Esophagus mucosa (tissue), 1 donor: Measurements from ENCODE around the gene GNA12. TPM values are rescaled to one million over a fixed set of nuclear protein-coding genes. Genes with fewer than 3 reads are reported as not detected.
"Not testable (repeated sequence)": the region's sequence is repeated elsewhere in the genome, so short reads cannot be mapped to it uniquely, and the experiment has no call there.

Source experiments
- ATAC-seq: fragments of 200-7000 bp; cut with Tn5 transposase; one replicate; pipeline ENCODE4 v1.9.1; 2020
- total RNA-seq: library from RNA; stranded (reverse); gene quantifications from one replicate; pipeline ENCODE4 v1.2.4, GENCODE V29; 2023
- donor health status: DM: yes; HTN: yes; CAD: no.

GNA12 gene
- total RNA-seq, 1 donor from 2014 or later = 7.5 TPM

DNA sequence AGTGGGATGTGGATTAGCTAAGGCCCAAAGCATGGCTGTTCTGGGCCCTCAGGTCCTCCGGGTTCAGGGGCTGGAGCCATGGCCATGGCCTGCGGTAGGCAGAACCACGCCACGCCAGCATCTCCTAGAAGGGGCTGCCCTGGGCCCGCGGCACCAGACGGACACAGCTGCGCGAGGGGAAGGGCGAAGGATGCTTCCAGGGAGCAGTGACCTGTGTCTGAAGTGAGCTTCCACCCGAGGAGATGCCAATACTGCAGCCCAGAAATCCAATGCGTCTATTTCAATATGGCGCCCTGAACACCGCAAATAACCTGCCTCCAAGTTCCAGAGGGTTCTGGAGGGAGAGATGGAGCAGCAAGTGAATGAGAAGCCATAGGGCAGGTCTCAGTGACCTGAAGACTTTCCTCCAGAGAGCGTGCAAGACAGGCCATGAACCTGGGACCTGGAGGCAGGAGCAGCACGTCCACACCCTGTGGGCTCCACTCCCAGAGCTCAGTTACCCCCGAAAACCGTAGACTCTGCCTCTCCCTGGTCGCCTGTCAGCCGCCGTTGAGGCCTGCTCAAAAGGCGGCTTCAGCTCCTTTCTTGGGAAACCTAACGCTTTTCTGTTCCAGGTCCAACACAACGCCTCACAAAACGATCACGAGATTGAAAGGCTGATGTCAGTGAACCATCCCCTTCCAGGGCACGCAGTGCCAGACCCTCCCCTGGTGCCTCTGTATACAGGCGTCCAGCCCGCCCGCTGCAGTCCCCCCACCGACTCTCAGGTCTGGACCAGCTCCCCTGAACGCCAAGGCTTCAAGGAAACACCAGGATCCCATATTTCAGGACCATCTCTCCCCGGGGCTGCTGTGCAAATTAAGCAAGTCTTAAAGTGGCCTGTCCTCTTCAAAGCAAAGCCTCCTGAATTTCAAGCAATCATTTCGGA lies 118.7 kb downstream of the GNA12 start:
- no peak for ATAC-seq

DNA sequence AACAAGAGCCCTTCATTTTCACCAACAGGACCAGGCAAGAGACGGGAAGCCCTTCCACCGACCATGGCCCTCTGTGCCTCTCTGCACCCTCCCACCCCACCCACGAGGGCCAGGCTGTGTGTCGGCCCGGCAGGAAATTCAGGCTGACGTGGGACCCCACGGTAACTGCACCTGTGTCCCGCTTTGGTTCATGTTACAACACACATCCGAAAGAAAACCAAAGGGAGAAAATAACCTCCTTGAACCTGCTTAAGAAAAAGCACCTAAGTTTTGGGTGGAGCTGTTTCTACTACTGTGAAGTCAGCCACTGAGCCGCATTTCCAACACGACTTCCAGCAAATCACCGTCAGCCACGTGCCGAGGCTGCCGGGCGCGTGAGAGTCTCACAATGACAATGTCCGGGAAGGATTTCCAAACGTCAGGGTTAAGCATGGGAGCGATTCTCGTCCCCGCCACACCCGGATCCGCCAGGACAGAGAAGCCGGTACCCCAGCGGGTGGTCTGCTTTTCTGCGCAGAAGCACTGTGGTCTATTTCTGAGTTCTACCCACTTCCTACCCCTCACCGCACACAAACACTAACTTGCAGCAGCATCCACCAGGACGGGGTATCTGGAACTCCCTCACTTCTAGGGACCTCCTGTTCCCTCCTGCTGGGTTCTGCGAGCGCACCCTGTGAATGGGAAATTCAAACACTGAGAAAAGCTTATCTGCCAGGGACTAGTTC lies 119.5 kb downstream of the GNA12 start:
- ATAC-seq = no peak

DNA sequence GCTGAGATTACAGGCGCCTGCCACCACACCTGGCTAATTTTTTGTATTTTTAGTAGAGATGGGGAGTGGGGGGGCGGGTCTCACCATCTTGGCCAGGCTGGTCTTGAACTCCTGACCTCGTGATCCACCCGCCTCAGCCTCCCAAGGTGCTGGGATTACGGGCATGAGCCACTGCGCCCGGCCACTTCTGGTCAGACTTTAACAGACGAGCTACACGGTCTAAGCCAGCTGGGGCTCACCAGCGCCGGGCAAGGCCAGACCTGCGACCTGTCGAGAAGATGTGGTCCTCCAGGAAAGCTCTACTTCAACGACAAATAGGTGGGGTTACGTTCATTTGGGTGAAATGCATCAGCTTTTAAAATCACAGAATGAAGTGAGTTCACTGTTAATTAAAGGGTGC lies 120.1 kb downstream of the GNA12 start:
- ATAC-seq = not testable (repeated sequence)

DNA sequence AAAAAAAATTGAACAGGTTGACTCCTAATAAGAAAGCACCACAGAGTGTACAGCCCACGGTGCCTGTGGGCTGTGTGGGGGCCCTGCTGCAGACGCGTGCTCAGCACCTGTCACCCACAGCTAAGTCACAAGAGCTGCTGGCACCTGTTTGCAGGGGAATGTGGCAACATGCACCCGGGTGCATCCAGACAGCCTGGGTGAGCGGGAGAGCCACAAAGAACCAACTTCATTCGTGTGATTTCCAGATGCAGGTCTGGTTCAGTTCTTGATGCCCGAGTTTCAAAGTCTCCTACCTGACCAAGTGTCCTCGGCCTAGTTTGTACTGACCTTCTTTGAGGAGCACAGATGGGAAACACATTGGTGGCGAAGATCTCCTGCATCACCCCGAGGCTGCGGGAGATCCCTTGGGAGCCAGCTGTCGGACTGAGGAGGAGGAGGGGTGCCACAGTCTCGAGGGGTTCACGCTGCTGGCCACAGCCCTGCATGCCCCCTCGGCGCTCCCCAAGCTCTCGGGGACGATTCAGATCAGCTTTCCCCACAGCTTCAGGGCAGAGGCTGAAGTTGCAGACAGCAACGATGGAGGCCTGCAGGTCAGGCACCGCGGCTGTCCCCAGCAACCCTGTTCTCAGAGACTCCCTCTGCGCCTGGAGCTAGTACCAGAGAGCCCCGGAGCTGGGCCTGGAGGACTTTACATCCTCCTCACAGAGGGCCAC lies 120.8 kb downstream of the GNA12 start:
- ATAC-seq = no peak

DNA sequence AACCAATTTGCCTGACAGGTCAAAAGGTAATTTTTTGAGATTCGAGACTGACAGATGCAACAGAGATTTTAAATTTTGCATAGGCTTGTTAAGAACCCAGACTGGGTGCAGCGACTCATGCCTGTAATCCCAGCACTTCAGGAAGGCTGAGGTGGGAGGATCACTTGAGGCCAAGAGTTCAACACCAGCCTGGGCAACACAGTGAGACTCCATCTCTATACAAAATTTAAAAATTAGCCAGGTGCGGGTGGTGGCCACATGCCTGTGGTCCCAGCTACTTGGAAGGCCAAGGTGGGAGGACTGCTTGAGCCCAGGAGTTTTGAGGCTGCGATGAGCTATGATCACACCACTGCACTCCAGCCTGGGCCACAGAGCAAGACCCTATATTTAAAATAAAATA lies 121.5 kb downstream of the GNA12 start:
- no peak for ATAC-seq

DNA sequence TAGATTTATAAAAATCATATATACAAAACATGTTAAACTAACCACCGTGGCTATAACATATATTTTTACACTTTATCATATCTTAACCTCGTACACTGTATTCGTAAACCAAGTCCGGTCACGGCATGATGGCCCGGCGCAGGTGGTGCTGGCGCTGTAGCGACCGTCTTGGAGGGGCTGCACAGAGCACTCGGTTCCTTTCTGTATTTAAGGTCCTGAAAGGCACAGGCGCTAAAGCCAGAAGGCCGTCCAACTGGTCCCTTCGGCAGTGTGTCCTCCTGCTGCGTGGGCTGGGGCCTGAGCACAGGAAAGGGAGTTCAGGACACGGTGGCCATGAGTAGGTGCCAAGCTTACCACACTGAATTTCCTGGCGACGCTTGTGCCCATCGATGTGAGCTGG lies 122.3 kb downstream of the GNA12 start:
- no peak for ATAC-seq

DNA sequence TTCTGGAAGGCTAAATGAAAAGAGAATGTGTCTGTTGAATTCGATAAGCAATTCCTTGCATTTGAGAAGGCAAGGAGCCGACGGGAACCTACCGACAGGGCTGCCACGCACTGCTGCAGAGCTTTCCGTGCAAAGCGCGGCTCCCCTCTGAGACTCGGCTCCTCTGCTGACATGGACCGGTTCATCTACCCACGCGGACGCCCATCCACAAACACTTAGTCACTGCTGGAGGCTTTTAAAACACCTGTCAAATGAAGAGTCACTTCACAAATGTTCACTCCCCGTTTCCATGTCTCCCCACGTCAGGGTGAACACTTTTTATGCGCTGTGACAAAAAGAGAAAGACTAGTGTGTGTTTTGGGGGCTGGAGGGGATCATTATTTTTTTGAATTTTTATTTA lies 124.1 kb downstream of the GNA12 start:
- ATAC-seq = no peak

DNA sequence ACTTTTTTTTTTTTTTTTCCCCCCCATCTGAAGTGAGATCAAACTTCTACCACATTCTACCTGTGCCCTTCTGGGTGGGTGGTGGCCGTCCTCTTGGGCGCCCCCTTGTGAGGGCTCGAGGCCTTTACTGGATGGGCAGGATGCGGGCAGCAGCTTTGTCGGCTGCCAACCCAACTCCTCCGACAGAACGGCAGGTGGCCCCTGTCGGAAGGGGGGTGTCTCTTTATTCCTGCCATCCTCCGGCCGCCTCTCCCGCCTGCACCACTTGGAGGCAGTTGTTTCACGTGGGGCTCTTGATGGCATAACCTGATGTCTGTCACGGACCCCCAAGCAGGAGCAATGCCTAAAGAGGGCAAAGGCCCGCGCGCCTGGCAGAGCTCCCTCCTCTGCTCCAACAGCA lies 125.1 kb downstream of the GNA12 start:
- no peak for ATAC-seq

DNA sequence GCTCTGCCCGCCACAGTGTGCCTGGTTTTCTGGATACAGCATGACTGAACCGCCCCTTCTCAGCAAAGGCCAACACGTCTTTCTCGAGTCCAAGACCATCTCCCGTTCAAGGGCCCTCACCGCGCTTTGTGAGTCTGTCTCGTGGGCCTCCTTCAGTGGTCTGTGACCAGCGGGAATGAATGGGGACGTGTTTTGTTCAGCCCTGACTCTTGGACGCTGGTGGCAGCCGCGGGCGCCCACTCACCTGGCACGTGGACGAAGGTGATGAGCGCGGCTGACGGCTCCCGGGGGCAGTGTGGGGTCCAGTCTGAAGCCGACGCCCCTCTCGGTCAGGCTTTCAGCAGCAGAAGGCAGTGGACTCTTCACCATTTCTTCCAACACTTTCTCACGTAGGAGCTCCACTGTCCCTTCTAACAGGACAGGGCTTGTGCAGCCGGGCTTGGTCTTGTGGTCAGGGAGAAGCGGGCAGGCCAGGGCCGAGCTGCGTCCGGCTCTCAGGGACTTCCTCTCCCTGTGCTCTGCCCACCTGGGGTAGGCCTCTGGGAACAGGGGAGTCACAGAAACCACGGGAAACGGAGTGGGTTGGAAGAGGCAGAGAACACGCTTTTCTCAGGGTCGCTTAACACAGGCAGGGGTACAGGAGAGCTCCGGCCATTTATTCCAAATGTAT lies 125.7 kb downstream of the GNA12 start:
- ATAC-seq = no peak

DNA sequence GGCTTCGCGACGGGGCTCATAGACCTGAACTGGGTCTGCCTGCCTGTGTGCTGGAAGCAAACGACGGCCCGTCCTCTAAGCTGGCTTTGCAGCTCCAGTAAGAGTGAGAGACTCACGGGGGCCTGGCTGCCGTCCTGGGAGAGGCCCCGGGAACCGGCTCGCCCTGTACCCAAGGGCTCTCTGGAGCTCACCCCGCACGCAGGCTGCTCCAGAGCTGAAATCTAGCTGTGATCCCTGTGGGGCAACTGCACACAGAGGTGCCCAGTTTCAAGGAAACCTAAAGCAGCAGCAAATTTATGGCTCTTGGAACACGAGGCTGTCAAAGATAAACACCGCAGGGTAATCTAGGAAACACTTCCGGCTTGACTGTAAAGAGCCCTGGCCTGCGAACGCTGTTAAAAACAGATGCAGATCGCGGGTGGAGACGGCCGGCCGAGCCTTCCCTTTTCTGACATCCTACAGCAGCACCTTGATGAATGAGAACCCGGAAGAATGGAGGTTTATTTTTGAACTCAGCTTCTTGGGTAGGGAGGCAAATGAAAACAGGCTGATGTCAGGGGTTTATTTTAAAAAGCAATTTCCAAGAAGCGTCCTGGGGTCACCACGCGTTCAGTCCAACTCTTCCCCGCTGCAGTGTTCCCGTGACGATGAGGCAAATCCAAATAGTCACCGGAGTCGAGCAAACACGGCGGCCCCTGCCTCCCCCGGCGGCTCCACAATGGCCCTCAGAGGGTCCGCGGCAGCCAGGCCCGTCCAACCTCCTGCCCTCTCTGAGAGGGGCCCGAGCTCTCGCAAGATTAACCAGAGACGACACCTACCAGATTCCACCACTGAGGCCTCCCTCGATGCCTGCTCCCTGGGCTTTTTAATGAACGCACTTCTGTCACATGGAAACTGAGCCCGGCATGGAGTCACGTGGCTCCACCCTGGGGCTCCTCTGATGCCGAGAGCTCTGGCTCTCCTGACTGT lies 126.5 kb downstream of the GNA12 start:
- no peak for ATAC-seq

DNA sequence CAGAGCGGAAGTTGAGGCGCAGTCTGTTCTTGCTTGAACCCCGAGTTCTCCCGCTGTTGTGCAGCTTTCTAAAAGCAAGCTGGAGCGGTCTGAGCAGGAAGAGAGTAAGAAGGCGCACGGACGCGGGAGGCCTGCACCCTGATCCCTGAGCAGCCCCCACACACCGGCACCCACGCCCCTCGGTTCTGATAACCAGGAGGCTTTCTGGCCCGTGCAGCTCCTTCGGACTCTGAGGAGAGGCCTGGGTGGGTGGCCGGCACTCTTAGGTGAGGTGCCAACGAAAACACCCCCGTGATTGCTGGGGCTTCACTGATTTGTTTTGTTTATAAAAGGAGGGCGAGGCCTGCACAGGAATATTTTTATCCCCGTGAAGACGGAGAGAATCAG lies 127.2 kb downstream of the GNA12 start:
- ATAC-seq = no peak

DNA sequence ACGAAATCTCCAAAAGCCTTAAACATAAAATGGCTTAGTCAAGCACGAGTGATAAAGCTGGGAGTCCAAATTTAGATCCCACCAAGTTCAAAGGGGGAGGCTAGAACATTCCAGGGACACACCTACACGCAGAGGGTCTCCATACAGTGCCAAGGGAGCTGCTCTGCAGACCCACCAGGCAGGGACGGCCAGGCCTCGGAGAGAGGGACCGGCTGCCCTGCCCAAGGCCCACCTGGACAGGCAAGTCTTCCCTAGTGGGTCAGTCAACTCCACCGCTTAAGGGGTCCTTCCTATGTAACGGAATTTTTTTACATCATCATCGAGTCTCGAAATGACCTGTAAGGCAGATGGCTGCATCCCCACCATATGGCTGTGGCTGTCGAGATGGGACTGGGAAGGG lies 127.6 kb downstream of the GNA12 start:
- ATAC-seq = no peak

DNA sequence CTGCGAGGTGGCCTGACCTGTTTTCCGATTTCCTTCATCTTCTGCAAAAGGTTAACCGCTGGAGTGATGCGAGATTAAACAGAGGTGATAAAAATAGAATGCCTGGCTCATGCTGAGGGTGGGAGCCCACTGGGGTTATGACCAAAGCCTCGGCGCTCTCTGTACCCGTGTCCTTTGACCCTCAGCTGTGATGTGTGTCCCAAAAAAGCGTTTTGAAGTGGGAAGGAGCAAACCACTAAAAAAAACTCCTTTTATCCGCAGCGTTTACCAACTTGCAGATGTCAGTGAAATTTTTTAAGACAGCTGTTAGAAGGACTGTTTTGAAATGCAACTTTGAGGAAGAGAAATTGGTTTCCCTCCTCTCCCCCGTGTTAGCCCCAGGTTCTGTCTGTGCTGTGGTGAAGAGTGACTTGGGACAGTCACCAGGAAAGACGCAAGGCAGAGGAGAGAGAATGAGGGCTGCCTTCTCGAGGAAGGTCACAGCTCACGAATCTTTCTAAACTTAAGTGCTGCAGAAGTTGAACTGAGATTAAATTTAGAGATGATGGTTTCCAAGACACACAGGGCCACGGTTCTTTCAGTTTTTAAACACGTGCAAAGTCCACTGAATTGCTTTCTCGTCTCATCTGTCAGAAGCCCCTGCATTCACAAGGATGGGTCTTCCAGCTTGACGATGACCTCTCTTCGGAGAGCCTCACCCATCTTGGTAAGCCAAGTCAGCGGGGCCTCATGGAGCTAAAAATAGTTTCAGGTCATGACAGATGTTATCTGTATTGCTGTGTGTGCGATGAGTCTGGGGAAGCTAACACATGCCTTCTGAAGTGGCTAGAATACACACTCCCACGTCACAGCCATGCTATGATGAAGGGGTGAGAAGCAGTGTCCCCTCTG lies 128.5 kb downstream of the GNA12 start:
- no peak for ATAC-seq

DNA sequence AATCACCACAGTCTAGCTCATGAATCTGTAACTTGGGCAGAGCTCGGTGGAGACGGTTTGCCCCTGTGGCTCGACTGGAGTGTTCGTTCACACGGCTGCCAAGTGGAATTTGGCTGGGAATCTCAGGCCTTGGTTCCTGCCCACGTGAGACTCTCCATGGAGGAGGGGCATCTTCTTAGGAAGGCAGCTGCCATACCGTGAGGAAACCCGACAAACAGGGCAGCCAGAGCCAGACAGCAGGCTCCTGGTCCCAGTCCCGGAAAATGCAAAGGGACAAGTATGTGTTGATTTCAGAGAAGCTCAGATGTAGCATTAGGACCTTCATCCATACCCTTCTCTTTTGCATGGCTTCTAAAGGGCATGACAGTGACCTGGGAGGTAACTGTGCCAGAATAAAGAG lies 129.5 kb downstream of the GNA12 start:
- no peak for ATAC-seq

DNA sequence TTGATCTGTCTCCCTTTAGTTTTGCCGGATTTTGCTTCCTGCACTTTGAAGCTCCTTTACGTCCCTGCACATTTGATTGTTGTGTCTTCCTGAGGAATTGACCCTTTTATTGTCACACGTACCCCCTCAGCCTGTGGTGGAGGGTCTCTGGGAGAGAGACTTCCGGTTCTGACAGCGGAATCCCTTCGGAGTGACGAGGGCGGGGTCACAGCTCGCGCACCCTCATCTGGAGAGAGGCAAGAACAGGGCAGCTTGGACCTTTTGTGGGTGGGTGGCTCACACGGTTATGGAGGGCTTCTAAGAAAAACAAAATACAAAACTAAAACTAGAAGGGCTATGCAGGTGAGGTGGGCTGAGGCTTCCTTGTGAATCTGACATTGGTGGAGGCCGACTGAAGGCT lies 130.1 kb downstream of the GNA12 start:
- ATAC-seq = no peak

DNA sequence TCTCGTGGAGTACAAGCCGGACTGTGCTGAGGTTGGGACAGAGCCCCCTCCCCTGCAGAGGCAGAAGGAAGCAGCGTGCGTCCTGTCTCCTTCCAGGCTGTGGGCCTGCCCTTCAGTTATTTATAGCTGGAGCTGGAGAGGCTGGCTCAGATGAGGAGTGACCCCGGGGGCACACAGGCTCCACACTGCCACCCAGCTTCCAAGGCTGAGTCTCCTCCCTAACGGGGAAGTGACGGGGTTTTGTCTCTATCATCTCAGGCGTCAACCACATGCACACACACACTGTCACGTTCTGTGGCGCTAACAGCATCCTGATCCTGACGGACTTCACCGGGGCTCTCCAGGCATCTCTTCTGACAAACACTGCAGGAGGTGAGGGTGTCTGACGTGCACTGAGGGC lies 130.7 kb downstream of the GNA12 start:
- ATAC-seq = no peak

DNA sequence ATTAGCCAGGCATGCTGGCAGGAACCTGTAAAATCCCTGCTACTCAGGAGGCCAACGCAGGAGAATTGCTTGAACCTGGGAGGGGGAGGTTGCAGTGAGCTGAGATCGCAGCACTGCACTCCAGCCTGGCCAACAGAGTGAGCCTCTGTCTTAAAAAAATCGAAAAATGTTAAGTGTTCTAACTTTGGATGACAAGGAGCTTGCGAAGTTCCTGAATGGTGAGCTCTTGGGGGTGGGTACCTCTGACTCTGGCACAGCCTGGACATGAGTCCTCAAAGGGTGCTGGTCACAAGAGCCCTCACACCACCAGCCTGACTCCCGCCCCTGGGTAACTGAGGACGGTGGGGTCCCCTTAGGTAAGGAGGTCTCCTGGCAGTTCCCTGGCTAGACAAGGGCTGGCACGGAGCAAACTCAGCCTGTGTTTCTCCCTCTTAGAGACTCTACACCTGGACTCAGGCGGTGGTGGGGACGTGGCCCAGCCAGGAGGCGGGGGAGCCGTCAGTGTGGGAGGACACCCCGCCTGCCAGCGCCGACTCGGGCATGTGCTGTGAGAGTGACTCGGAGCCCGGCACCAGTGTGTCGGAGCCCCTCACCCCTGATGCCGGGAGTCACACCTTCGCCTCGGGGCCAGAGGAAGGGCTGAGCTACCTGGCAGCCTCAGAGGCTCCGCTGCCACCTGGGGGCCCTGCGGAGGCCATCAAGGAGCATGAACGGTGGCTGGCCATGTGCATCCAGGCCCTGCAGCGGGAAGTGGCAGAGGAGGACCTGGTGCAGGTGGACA lies 132.0 kb downstream of the GNA12 start:
- no peak for ATAC-seq

DNA sequence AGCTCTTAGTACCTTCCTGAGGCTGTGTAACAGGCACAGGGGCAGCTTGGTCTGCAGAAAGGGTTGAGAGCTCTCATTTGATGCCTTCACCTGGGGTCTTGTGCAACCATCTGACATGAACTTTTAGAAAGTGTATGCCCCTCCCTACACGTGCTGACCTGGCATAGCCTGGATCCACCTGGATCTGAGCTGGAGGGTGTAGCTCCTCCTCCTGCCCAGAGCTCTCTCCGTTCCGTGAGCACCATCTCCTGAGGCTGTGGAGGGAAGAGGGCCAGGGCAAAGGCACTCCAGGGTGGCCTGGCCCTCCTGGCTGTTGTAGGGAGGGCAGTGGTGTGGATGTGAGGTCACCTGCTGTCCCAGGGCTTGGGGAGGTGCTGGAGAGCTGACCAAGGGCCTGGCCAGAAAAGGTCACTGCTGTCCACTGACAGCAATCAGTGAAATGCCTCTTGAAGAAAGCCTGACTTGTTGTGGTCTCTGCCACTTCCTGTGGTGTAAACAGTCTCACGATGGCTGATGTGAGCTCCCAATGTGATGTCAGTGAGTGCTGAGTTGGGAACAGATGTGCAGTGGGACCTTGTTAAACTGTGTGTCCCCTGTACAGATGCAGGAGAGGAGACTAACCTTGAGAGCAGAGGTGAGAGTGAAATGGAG lies 133.1 kb downstream of the GNA12 start:
- no peak for ATAC-seq

DNA sequence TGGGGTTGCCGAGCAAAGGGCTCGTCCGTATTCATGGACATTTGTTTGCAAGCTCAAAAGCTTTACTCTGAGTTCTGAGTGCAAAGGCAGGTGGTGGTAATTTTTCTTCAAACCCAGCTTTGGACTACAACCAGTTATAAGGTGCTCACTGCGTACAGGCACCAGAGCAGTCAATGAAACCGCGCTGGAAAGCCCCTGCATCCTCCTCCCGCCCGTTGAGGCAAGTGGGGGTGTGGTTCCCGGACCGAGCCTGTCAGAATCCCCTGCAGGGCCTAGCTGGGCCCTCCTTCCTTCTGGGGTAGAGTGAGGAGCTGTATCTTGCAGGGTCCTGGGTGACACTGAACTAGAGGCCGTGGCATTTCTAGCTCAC lies 133.8 kb downstream of the GNA12 start:
- peak; percentile 10 for ATAC-seq
